Islet precursor cell (in vitro differentiated cells): ENCODE measurements around the gene TMCC1.
A peak's percentile ranks its signal among the peaks of the same experiment; 100 is the strongest.

Experiments used
- DNase-seq: peaks from one replicate; pipeline ENCODE4 v3.0.0-alpha.2; 2018

Gene TMCC1

GRCh38 chr3:129606636-129607390, 286.7 kb downstream of the TMCC1 start, which contains the start of gene PLXND1:
Gene PLXND1 (minus strand): TSS chr3:129606676. CDS start chr3:129606639, 37 bp downstream.
- peak; percentile 94 for DNase-seq

- DNase-seq, result no peak
Observed at GRCh38 chr3:129605922-129606635, 287.4 kb downstream of the TMCC1 start.

GRCh38 chr3:129605203-129605921, 288.1 kb downstream of the TMCC1 start:
- peak; percentile 70 for DNase-seq

- no peak for DNase-seq
Observed at GRCh38 chr3:129604767-129605166, 288.7 kb downstream of the TMCC1 start.

- no peak for DNase-seq
Observed at GRCh38 chr3:129603991-129604749, 289.3 kb downstream of the TMCC1 start.

GRCh38 chr3:129603561-129603942, 290.0 kb downstream of the TMCC1 start:
- DNase-seq, result no peak

GRCh38 chr3:129602730-129603560, 290.6 kb downstream of the TMCC1 start:
- DNase-seq, result peak; percentile 98

GRCh38 chr3:129602309-129602708, 291.2 kb downstream of the TMCC1 start:
- no peak for DNase-seq

- DNase-seq, result no peak
Observed at GRCh38 chr3:129601713-129602112, 291.8 kb downstream of the TMCC1 start.

- DNase-seq, result no peak
Observed at GRCh38 chr3:129600348-129600747, 293.2 kb downstream of the TMCC1 start.

- peak; percentile 97 for DNase-seq
Observed at GRCh38 chr3:129599607-129600006, 293.9 kb downstream of the TMCC1 start.

GRCh38 chr3:129599073-129599472, 294.4 kb downstream of the TMCC1 start:
- no peak for DNase-seq

- no peak for DNase-seq
Observed at GRCh38 chr3:129598484-129598883, 295.0 kb downstream of the TMCC1 start.

GRCh38 chr3:129598000-129598381, 295.5 kb downstream of the TMCC1 start:
- DNase-seq, result peak; percentile 93
